Stimulated activated memory B cell treated with anti-CD40 and anti-IgM and Interleukin-4, amounts not matched to agents 10 μg/mL and 1 μg/mL and 100 μg/mL, for 72 hours (primary cell): Measurements from ENCODE around the gene LGALSL.

Experiments
- ATAC-seq: fragments of 150-1000 bp; cut with Tn5 transposase; 2 replicates; pipeline ENCODE4 v1.10.0; 2021
- H3K27ac Mint-ChIP-seq: one replicate; pipeline ENCODE4 v1.8.0; 2022; ENCODE audit warnings: mild to moderate bottlenecking, mixed read lengths
- H3K27me3 Mint-ChIP-seq: one replicate; pipeline ENCODE4 v1.8.0; 2022; ENCODE audit warnings: mixed read lengths
- H3K36me3 Mint-ChIP-seq: one replicate; pipeline ENCODE4 v1.8.0; 2022; ENCODE audit warnings: mixed read lengths
- H3K4me1 Mint-ChIP-seq: one replicate; pipeline ENCODE4 v1.8.0; 2022; ENCODE audit warnings: mixed read lengths
- H3K4me3 Mint-ChIP-seq: one replicate; pipeline ENCODE4 v1.8.0; 2022; ENCODE audit warnings: mild to moderate bottlenecking, moderate library complexity, mixed read lengths
- H3K9me3 Mint-ChIP-seq: one replicate; pipeline ENCODE4 v1.8.0; 2022; ENCODE audit warnings: mixed read lengths

Gene LGALSL

GRCh38 chr2:64453770-64454385, at the start of gene LGALSL:
Gene LGALSL, plus strand, starts transcription at chr2:64454162. Its CDS starts 384 bp downstream, at chr2:64454546.
- peaks cover 15% of the 10 kb centered on the region for H3K4me1 Mint-ChIP-seq
- H3K4me3 Mint-ChIP-seq = peak within 1 kb of the TSS; percentile 81

GRCh38 chr2:64404743-64405142, 49.2 kb upstream of the LGALSL start:
- Mint-ChIP-seq H3K9me3 (peaks cover 3% of the 10 kb centered on the region), H3K4me3 (no peak overlapping the region), H3K27me3 (no peaks in the 10 kb centered on the region), H3K36me3 (no peaks in the 10 kb centered on the region), H3K27ac (no peak overlapping the region), H3K4me1 (peaks cover 17% of the 10 kb centered on the region)
- ATAC-seq = no peak

More at GRCh38 chr2:64453770-64454385, at the start of gene LGALSL:
- H3K27me3 Mint-ChIP-seq = no peaks in the 10 kb centered on the region
- no peaks in the 10 kb centered on the region for H3K9me3 Mint-ChIP-seq
- no peaks in the 10 kb centered on the region for H3K36me3 Mint-ChIP-seq
- peak; percentile 86 for ATAC-seq
- H3K27ac Mint-ChIP-seq = peak within 1 kb of the TSS; percentile 64

- ATAC-seq = no peak
- no peaks in the 10 kb centered on the region for H3K27me3 Mint-ChIP-seq
- H3K4me3 Mint-ChIP-seq = no peak overlapping the region
Observed at GRCh38 chr2:64405581-64406406, 48.2 kb upstream of the LGALSL start.

GRCh38 chr2:64406407-64406774, 47.6 kb upstream of the LGALSL start:
- ATAC-seq = no peak
- Mint-ChIP-seq H3K4me1 (peaks cover 17% of the 10 kb centered on the region), H3K4me3 (no peak overlapping the region), H3K9me3 (peaks cover 3% of the 10 kb centered on the region), H3K36me3 (no peaks in the 10 kb centered on the region), H3K27ac (no peak overlapping the region), H3K27me3 (no peaks in the 10 kb centered on the region)

More at GRCh38 chr2:64405581-64406406, 48.2 kb upstream of the LGALSL start:
- Mint-ChIP-seq H3K9me3 (peaks cover 3% of the 10 kb centered on the region), H3K4me1 (peaks cover 17% of the 10 kb centered on the region), H3K27ac (no peak overlapping the region), H3K36me3 (no peaks in the 10 kb centered on the region)

- Mint-ChIP-seq H3K4me3 (no peak overlapping the region), H3K36me3 (no peaks in the 10 kb centered on the region), H3K9me3 (peaks cover 3% of the 10 kb centered on the region), H3K27me3 (no peaks in the 10 kb centered on the region), H3K27ac (no peak overlapping the region), H3K4me1 (peaks cover 14% of the 10 kb centered on the region)
- ATAC-seq = no peak
Observed at GRCh38 chr2:64408031-64408430, 45.9 kb upstream of the LGALSL start.

GRCh38 chr2:64410671-64411070, 43.3 kb upstream of the LGALSL start:
- Mint-ChIP-seq H3K27ac (no peak overlapping the region), H3K36me3 (no peaks in the 10 kb centered on the region), H3K4me3 (no peak overlapping the region), H3K9me3 (peaks cover 3% of the 10 kb centered on the region), H3K27me3 (no peaks in the 10 kb centered on the region), H3K4me1 (no peaks in the 10 kb centered on the region)
- no peak for ATAC-seq

- no peak for ATAC-seq
- no peaks in the 10 kb centered on the region for H3K27me3 Mint-ChIP-seq
- H3K27ac Mint-ChIP-seq = no peak overlapping the region
Observed at GRCh38 chr2:64412671-64413070, 41.3 kb upstream of the LGALSL start.

GRCh38 chr2:64414736-64415435, 39.1 kb upstream of the LGALSL start:
- Mint-ChIP-seq H3K27ac (no peak overlapping the region), H3K36me3 (no peaks in the 10 kb centered on the region), H3K4me1 (no peaks in the 10 kb centered on the region), H3K4me3 (no peak overlapping the region), H3K9me3 (no peaks in the 10 kb centered on the region), H3K27me3 (no peaks in the 10 kb centered on the region)
- ATAC-seq = no peak

More at GRCh38 chr2:64412671-64413070, 41.3 kb upstream of the LGALSL start:
- Mint-ChIP-seq H3K4me1 (no peaks in the 10 kb centered on the region), H3K9me3 (no peaks in the 10 kb centered on the region), H3K36me3 (no peaks in the 10 kb centered on the region), H3K4me3 (no peak overlapping the region)

GRCh38 chr2:64417624-64418023, 36.3 kb upstream of the LGALSL start:
- no peak for ATAC-seq
- Mint-ChIP-seq H3K36me3 (no peaks in the 10 kb centered on the region), H3K27me3 (no peaks in the 10 kb centered on the region), H3K4me3 (no peak overlapping the region), H3K27ac (no peak overlapping the region), H3K4me1 (no peaks in the 10 kb centered on the region), H3K9me3 (no peaks in the 10 kb centered on the region)

GRCh38 chr2:64419596-64420165, 34.3 kb upstream of the LGALSL start:
- Mint-ChIP-seq H3K4me1 (no peaks in the 10 kb centered on the region), H3K27ac (no peak overlapping the region), H3K36me3 (no peaks in the 10 kb centered on the region), H3K4me3 (no peak overlapping the region), H3K27me3 (no peaks in the 10 kb centered on the region), H3K9me3 (no peaks in the 10 kb centered on the region)
- ATAC-seq = no peak

GRCh38 chr2:64420677-64421076, 33.3 kb upstream of the LGALSL start:
- H3K36me3 Mint-ChIP-seq = no peaks in the 10 kb centered on the region
- H3K27ac Mint-ChIP-seq = no peak overlapping the region
- no peak for ATAC-seq
- no peak overlapping the region for H3K4me3 Mint-ChIP-seq
- H3K9me3 Mint-ChIP-seq = no peaks in the 10 kb centered on the region
- no peaks in the 10 kb centered on the region for H3K27me3 Mint-ChIP-seq
- no peaks in the 10 kb centered on the region for H3K4me1 Mint-ChIP-seq

GRCh38 chr2:64421201-64421600, 32.8 kb upstream of the LGALSL start:
- no peak for ATAC-seq
- H3K4me3 Mint-ChIP-seq = no peak overlapping the region
- no peaks in the 10 kb centered on the region for H3K9me3 Mint-ChIP-seq
- no peaks in the 10 kb centered on the region for H3K36me3 Mint-ChIP-seq
- no peaks in the 10 kb centered on the region for H3K4me1 Mint-ChIP-seq
- H3K27ac Mint-ChIP-seq = no peak overlapping the region
- no peaks in the 10 kb centered on the region for H3K27me3 Mint-ChIP-seq

GRCh38 chr2:64422466-64422865, 31.5 kb upstream of the LGALSL start:
- Mint-ChIP-seq H3K27ac (no peak overlapping the region), H3K4me3 (no peak overlapping the region), H3K36me3 (no peaks in the 10 kb centered on the region)

GRCh38 chr2:64423303-64423702, 30.7 kb upstream of the LGALSL start:
- no peaks in the 10 kb centered on the region for H3K36me3 Mint-ChIP-seq
- no peaks in the 10 kb centered on the region for H3K27me3 Mint-ChIP-seq
- ATAC-seq = no peak
- no peaks in the 10 kb centered on the region for H3K4me1 Mint-ChIP-seq
- no peak overlapping the region for H3K4me3 Mint-ChIP-seq
- no peak overlapping the region for H3K27ac Mint-ChIP-seq
- H3K9me3 Mint-ChIP-seq = no peaks in the 10 kb centered on the region

More at GRCh38 chr2:64422466-64422865, 31.5 kb upstream of the LGALSL start:
- H3K9me3 Mint-ChIP-seq = no peaks in the 10 kb centered on the region
- no peaks in the 10 kb centered on the region for H3K4me1 Mint-ChIP-seq
- H3K27me3 Mint-ChIP-seq = no peaks in the 10 kb centered on the region
- no peak for ATAC-seq

GRCh38 chr2:64424416-64424987, 29.5 kb upstream of the LGALSL start:
- Mint-ChIP-seq H3K27ac (no peak overlapping the region), H3K4me3 (no peak overlapping the region), H3K4me1 (no peaks in the 10 kb centered on the region), H3K36me3 (no peaks in the 10 kb centered on the region), H3K9me3 (no peaks in the 10 kb centered on the region), H3K27me3 (no peaks in the 10 kb centered on the region)
- peak; percentile 36 for ATAC-seq
